NB4 (cell line): Measurements from ENCODE around the gene GPD1L.

Source experiments
- MAX ChIP-seq: IDR thresholded peaks from 2 replicates; pipeline ENCODE4 v1.6.1; 2011; ENCODE audit warnings: low read depth, low read length
- MYC ChIP-seq: IDR thresholded peaks from 2 replicates; pipeline ENCODE4 v1.6.1; 2011; ENCODE audit warnings: low read depth, low read length
- POLR2A ChIP-seq: IDR thresholded peaks from 2 replicates; pipeline ENCODE4 v1.6.1; 2011; ENCODE audit warnings: mild to moderate bottlenecking; ENCODE audit not compliant: insufficient read length; ENCODE audit errors: extremely low read depth
- TF ChIP-seq, protein P1 (sequence below): IDR thresholded peaks from one replicate; pipeline ENCODE4 v1.5.1; 2012; ENCODE audit warnings: low read depth, low read length

- peak; percentile 49; the same call in 1 of the 2 replicates for TF ChIP-seq MAX
- TF ChIP-seq, protein P1, sequence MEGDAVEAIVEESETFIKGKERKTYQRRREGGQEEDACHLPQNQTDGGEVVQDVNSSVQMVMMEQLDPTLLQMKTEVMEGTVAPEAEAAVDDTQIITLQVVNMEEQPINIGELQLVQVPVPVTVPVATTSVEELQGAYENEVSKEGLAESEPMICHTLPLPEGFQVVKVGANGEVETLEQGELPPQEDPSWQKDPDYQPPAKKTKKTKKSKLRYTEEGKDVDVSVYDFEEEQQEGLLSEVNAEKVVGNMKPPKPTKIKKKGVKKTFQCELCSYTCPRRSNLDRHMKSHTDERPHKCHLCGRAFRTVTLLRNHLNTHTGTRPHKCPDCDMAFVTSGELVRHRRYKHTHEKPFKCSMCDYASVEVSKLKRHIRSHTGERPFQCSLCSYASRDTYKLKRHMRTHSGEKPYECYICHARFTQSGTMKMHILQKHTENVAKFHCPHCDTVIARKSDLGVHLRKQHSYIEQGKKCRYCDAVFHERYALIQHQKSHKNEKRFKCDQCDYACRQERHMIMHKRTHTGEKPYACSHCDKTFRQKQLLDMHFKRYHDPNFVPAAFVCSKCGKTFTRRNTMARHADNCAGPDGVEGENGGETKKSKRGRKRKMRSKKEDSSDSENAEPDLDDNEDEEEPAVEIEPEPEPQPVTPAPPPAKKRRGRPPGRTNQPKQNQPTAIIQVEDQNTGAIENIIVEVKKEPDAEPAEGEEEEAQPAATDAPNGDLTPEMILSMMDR: peak; percentile 97
- TF ChIP-seq POLR2A: no peak
- no peak for TF ChIP-seq MYC
Measured at GRCh38 chr3:32177702-32178198, 71.3 kb downstream of the GPD1L start.
